Hepatocyte (in vitro differentiated cells): ENCODE results near the gene RBM23. TPM values are rescaled to one million over a fixed set of nuclear protein-coding genes. Genes with fewer than 3 reads are reported as not detected.

ENCODE experiments used
- DNase-seq: peaks from one replicate; pipeline ENCODE4 v3.0.0-alpha.2; 2016; ENCODE audit warnings: low spot score
- H2AFZ ChIP-seq: fragments of 200-600 bp; sonication (generic); 2 replicates; pipeline ENCODE4 v1.6.0; 2016; ENCODE audit warnings: antibody characterized with exemption, mild to moderate bottlenecking
- H3K27ac ChIP-seq: fragments of 200-600 bp; sonication (generic); 2 replicates; pipeline ENCODE4 v1.5.1; 2016; ENCODE audit warnings: mild to moderate bottlenecking
- H3K27me3 ChIP-seq: fragments of 200-600 bp; sonication (generic); 2 replicates; pipeline ENCODE4 v1.6.1; 2016
- H3K36me3 ChIP-seq: fragments of 200-600 bp; sonication (generic); replicated peaks from 2 replicates; pipeline ENCODE4 v1.5.1; 2016; ENCODE audit warnings: low read depth; ENCODE audit not compliant: insufficient read depth
- H3K4me1 ChIP-seq: fragments of 200-600 bp; sonication (generic); 2 replicates; pipeline ENCODE4 v1.5.1; 2016; ENCODE audit warnings: mild to moderate bottlenecking, moderate library complexity; ENCODE audit not compliant: insufficient read depth
- H3K4me2 ChIP-seq: fragments of 200-600 bp; sonication (generic); 2 replicates; pipeline ENCODE4 v1.6.0; 2016
- H3K4me3 ChIP-seq: fragments of 200-600 bp; sonication (generic); 2 replicates; pipeline ENCODE4 v1.5.1; 2016; ENCODE audit warnings: mild to moderate bottlenecking
- H3K79me2 ChIP-seq: fragments of 200-600 bp; sonication (generic); 2 replicates; pipeline ENCODE4 v1.6.0; 2017; ENCODE audit warnings: mild to moderate bottlenecking
- H3K9me2 ChIP-seq: fragments of 200-600 bp; sonication (generic); replicated peaks from 2 replicates; pipeline ENCODE4 v1.6.0; 2017; ENCODE audit warnings: mild to moderate bottlenecking; ENCODE audit not compliant: insufficient read depth
- H3K9me3 ChIP-seq: fragments of 200-600 bp; sonication (generic); 2 replicates; pipeline ENCODE4 v1.5.1; 2016; ENCODE audit warnings: low read depth, mild to moderate bottlenecking
- H4K20me1 ChIP-seq: fragments of 200-600 bp; sonication (generic); 2 replicates; pipeline ENCODE4 v1.6.0; 2016; ENCODE audit warnings: mild to moderate bottlenecking; ENCODE audit not compliant: insufficient read depth, poor library complexity, severe bottlenecking
- EZH2 ChIP-seq: fragments of 200-600 bp; sonication (generic); IDR thresholded peaks from 2 replicates; pipeline ENCODE4 v1.6.1; 2016; ENCODE audit warnings: antibody characterized with exemption, mild to moderate bottlenecking, borderline replicate concordance
- EZH2phosphoT487 ChIP-seq: fragments of 200-600 bp; sonication (generic); IDR thresholded peaks from one replicate; pipeline ENCODE4 v1.6.1; 2018; ENCODE audit warnings: antibody characterized with exemption, mild to moderate bottlenecking, low read depth, moderate library complexity; ENCODE audit not compliant: unreplicated experiment, severe bottlenecking
- WGBS: methylation state at CpG from one replicate; pipeline ENCODE4 v1.1.6; 2016; ENCODE audit warnings: low lambda C conversion rate; ENCODE audit errors: missing lambda C conversion rate; 5-methylcytosine and 5-hydroxymethylcytosine counted together
- polyA plus RNA-seq: library from polyadenylated mRNA; unstranded; fragments of >200 nt; fragmentation: Nextera tagmentation; extraction: Ambion mirVana; gene quantifications from 2 replicates; pipeline ENCODE4 v1.2.1, GENCODE V29; 2016
- total RNA-seq: library from RNA; depleted of rRNA; stranded (reverse); fragments of >200 nt; gene quantifications from 2 replicates; pipeline ENCODE4 v1.2.3, GENCODE V29; 2014
- TF ChIP-seq, protein P1 (sequence below): fragments of 200-600 bp; sonication (generic); IDR thresholded peaks from 2 replicates; pipeline ENCODE4 v1.5.1; 2016; ENCODE audit warnings: antibody characterized with exemption, mild to moderate bottlenecking; ENCODE audit not compliant: poor library complexity

The RBM23 gene
- total and polyA plus RNA-seq, 2 experiments from 2014 or later: 74.1 to 236 TPM

DNA sequence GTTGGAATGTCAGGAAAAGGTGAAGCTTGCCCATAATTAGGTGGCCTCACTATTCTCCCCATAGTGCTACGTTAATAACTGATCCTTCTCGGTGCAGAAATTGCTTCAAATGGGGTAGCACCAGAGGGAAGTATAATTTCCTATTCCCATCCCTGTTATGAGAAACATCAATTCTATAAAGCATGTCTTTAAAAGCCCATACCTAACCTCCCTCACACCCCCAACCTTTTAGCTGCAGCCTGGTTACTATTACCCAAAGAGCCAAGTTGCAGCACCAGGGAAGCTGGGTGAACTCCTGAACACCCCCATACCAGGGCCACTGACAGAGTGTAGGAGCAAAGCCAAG, 15.2 kb downstream of the RBM23 start:
- no peaks in the 10 kb centered on the region for H4K20me1 ChIP-seq
- peaks cover 14% of the 10 kb centered on the region for H3K79me2 ChIP-seq
- no peaks in the 10 kb centered on the region for H3K36me3 ChIP-seq
- H2AFZ ChIP-seq: no peak overlapping the region
- H3K27me3 ChIP-seq: no peaks in the 10 kb centered on the region
- no peak overlapping the region for H3K4me3 ChIP-seq
- no peak for TF ChIP-seq EZH2
- TF ChIP-seq, protein P1, sequence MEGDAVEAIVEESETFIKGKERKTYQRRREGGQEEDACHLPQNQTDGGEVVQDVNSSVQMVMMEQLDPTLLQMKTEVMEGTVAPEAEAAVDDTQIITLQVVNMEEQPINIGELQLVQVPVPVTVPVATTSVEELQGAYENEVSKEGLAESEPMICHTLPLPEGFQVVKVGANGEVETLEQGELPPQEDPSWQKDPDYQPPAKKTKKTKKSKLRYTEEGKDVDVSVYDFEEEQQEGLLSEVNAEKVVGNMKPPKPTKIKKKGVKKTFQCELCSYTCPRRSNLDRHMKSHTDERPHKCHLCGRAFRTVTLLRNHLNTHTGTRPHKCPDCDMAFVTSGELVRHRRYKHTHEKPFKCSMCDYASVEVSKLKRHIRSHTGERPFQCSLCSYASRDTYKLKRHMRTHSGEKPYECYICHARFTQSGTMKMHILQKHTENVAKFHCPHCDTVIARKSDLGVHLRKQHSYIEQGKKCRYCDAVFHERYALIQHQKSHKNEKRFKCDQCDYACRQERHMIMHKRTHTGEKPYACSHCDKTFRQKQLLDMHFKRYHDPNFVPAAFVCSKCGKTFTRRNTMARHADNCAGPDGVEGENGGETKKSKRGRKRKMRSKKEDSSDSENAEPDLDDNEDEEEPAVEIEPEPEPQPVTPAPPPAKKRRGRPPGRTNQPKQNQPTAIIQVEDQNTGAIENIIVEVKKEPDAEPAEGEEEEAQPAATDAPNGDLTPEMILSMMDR: no peak
- TF ChIP-seq EZH2phosphoT487: no peak
- no peaks in the 10 kb centered on the region for H3K9me2 ChIP-seq
- DNase-seq: no peak
- H3K4me2 ChIP-seq: no peak overlapping the region
- H3K4me1 ChIP-seq: peaks cover 4% of the 10 kb centered on the region
- no peaks in the 10 kb centered on the region for H3K9me3 ChIP-seq
- peak overlapping the region; percentile 72 for H3K27ac ChIP-seq
- WGBS: 91% methylated on average over 2 of the region's 2 CpGs

DNA sequence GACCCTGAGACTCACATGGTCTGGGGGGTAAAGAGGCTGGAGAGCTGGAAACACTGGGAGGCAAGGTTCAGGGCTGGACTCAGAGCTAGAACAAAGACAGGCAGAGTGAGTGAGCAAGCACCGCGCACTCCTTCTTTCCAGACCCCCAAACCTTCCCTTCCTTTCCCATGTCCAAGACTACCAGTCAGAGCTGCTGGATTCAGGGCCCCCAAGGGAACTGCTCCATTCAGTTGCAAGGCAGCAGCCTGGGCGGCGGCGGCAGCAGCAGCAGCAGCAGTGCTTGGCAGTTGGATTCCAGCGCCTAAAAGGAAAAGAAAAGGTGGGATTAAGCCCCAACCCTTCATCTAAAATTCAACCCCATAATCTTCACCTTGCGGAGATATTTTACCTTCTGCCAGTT, 17.1 kb downstream of the RBM23 start:
- Histone ChIP-seq H3K27me3 (no peaks in the 10 kb centered on the region), H3K4me3 (no peak overlapping the region), H3K4me2 (no peak overlapping the region), H3K4me1 (peaks cover 4% of the 10 kb centered on the region), H2AFZ (no peak overlapping the region), H3K79me2 (peaks cover 9% of the 10 kb centered on the region), H4K20me1 (no peaks in the 10 kb centered on the region), H3K27ac (no peak overlapping the region), H3K9me2 (no peaks in the 10 kb centered on the region), H3K9me3 (no peaks in the 10 kb centered on the region), H3K36me3 (no peaks in the 10 kb centered on the region)
- TF ChIP-seq, protein P1: no peak
- TF ChIP-seq EZH2 (no peak), EZH2phosphoT487 (no peak)
- no peak for DNase-seq
- WGBS: 93% methylated on average over 7 of the region's 7 CpGs

DNA sequence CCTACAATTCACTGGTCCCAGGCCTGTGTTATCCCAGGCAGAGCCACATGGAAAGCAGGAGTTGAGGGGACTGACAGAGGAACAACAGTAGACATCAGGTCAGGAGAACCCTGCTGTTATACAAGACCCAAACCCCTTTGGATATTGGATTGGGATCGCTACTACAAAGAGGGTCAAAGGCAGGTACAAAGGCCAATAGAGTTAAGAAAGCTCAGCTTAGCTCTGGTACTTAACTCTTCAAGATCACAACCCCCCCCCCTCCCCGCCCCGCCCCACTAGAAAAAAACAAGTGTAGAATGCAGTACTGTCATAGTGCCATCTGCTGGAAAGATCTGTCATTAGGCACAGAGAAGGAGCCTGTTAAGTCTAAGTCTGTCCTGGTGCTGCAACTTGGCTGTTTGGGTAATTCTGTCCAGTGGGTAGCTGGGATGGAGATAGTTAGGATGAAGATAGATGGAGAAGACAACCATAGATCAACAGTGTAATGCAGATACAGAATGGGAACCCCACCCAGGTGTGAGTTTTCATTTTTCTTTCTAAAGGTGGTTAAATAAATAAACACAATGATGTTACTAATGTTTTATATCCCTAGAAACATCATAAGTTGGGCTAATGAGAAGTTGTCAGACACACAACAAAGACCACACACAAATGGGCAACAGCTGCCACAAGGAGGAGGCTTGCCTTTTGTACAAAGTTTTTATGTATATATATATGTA, 18.7 kb downstream of the RBM23 start:
- no peaks in the 10 kb centered on the region for H3K27me3 ChIP-seq
- peaks cover 3% of the 10 kb centered on the region for H3K79me2 ChIP-seq
- H3K9me2 ChIP-seq: no peaks in the 10 kb centered on the region
- no peak overlapping the region for H3K4me3 ChIP-seq
- no peak overlapping the region for H2AFZ ChIP-seq
- no peaks in the 10 kb centered on the region for H3K36me3 ChIP-seq
- no peaks in the 10 kb centered on the region for H3K9me3 ChIP-seq
- no peaks in the 10 kb centered on the region for H4K20me1 ChIP-seq
- peaks cover 4% of the 10 kb centered on the region for H3K4me1 ChIP-seq
- TF ChIP-seq EZH2: no peak
- TF ChIP-seq, protein P1: peak; percentile 75
- H3K4me2 ChIP-seq: no peak overlapping the region
- WGBS: 38% methylated on average over 3 of the region's 3 CpGs
- peak; percentile 83 for DNase-seq
- peak overlapping the region; percentile 56 for H3K27ac ChIP-seq
